Keratinocyte (primary cell): ENCODE data around the gene CRIM1. TPM values are rescaled to one million over a fixed set of nuclear protein-coding genes. Genes with fewer than 3 reads are reported as not detected.

ENCODE experiments used
- DNase-seq: peaks from one replicate; pipeline ENCODE4 v3.0.0-alpha.2; 2011; ENCODE audit warnings: low read depth, missing footprints, low spot score
- FAIRE-seq: peaks from 2 replicates; lab custom pipeline; 2011; peaks lifted over from hg19 to GRCh38; lab: Jason Lieb, UNC
- H2AFZ ChIP-seq: 2 replicates; pipeline ENCODE4 v1.6.0; 2012; ENCODE audit warnings: low read length, control low read depth, inconsistent platforms; ENCODE audit not compliant: control insufficient read depth
- H3K27ac ChIP-seq: 2 replicates; pipeline ENCODE4 v1.5.1; 2011; ENCODE audit warnings: low read length; ENCODE audit not compliant: control insufficient read depth, insufficient read depth
- H3K27me3 ChIP-seq: 3 replicates; pipeline ENCODE4 v1.6.0; 2011; ENCODE audit warnings: low read length; ENCODE audit not compliant: control insufficient read depth, insufficient read depth; ENCODE audit errors: extremely low read depth
- H3K36me3 ChIP-seq, 2 experiments: 2 replicates in 1 of 2; 3 replicates in 1 of 2; pipeline ENCODE4 v1.5.1; 2011; ENCODE audit warnings: low read length in 2 of 2, mild to moderate bottlenecking in 1 of 2; ENCODE audit not compliant: control insufficient read depth in 2 of 2, insufficient read depth in 2 of 2; ENCODE audit errors: extremely low read depth in 1 of 2
- H3K4me1 ChIP-seq: 3 replicates; pipeline ENCODE4 v1.5.1; 2011; ENCODE audit warnings: low read length; ENCODE audit not compliant: control insufficient read depth, insufficient read depth; ENCODE audit errors: extremely low read depth
- H3K4me2 ChIP-seq: 3 replicates; pipeline ENCODE4 v1.6.0; 2011; ENCODE audit warnings: low read depth, low read length; ENCODE audit not compliant: control insufficient read depth, insufficient read depth; ENCODE audit errors: extremely low read depth
- H3K4me3 ChIP-seq, 3 experiments: fragments of 200-600 bp in 1 of 3; sonication (generic) in 1 of 3; 2 replicates in 2 of 3; 3 replicates in 1 of 3; pipeline ENCODE4 v1.5.1; 2011 to 2016; ENCODE audit warnings: low read length in 3 of 3, mild to moderate bottlenecking in 3 of 3, control low read depth in 2 of 3, inconsistent platforms in 1 of 3, low read depth in 1 of 3, mixed read lengths in 1 of 3, mixed run types in 1 of 3, moderate library complexity in 1 of 3; ENCODE audit not compliant: control insufficient read depth in 2 of 3, insufficient read depth in 2 of 3; ENCODE audit errors: extremely low read depth in 1 of 3
- H3K79me2 ChIP-seq: 2 replicates; pipeline ENCODE4 v1.6.0; 2012; ENCODE audit warnings: low read length; ENCODE audit not compliant: control insufficient read depth, insufficient read depth
- H3K9ac ChIP-seq: 3 replicates; pipeline ENCODE4 v1.6.0; 2011; ENCODE audit warnings: low read length; ENCODE audit not compliant: control insufficient read depth, insufficient read depth; ENCODE audit errors: extremely low read depth
- H3K9me1 ChIP-seq: 3 replicates; pipeline ENCODE4 v1.6.0; 2011; ENCODE audit warnings: low read length; ENCODE audit not compliant: control insufficient read depth, insufficient read depth; ENCODE audit errors: extremely low read depth
- H3K9me3 ChIP-seq: 2 replicates; pipeline ENCODE4 v1.5.1; 2012; ENCODE audit warnings: low read depth, low read length; ENCODE audit not compliant: control insufficient read depth
- H4K20me1 ChIP-seq: 3 replicates; pipeline ENCODE4 v1.6.0; 2011; ENCODE audit warnings: low read length; ENCODE audit not compliant: control insufficient read depth, insufficient read depth; ENCODE audit errors: extremely low read depth
- CTCF ChIP-seq, 3 experiments: IDR thresholded peaks in 1 of 3; conservative IDR thresholded peaks in 1 of 3; optimal IDR thresholded peaks in 1 of 3; 2 replicates in 2 of 3; 3 replicates in 1 of 3; pipeline versions ENCODE3 to v1.5.1; 2011; ENCODE audit warnings: low read length in 3 of 3, mild to moderate bottlenecking in 3 of 3, moderate library complexity in 2 of 3, control low read depth in 1 of 3, inconsistent platforms in 1 of 3; ENCODE audit not compliant: insufficient read depth in 2 of 3; ENCODE audit errors: extremely low read depth in 1 of 3
- EZH2 ChIP-seq: IDR thresholded peaks from one replicate; pipeline ENCODE4 v1.6.1; 2012; ENCODE audit warnings: inconsistent platforms, mild to moderate bottlenecking, low read length, moderate library complexity
- dilution Hi-C: fragments of 300-500 bp; cut with MboI; formaldehyde crosslinking; loops from one replicate; pipeline ENCODE4 v1.7.0; 2020; ENCODE audit warnings: low sequenced_read_pairs; ENCODE audit not compliant: extremely low pct_ligation_motif_present
- polyA plus RNA-seq, 5 experiments: library from polyadenylated mRNA; depleted of rRNA in 3 of 5; stranded (reverse) in 3 of 5; stranded (forward) in 1 of 5; unstranded in 1 of 5; fragments of >200 nt; gene quantifications; 1 replicate in 1 of 5; 2 replicates in 3 of 5; 3 replicates in 1 of 5; pipeline versions ENCODE4 v1.2.1 to v1.2.3, GENCODE V29; 2011 to 2012; ENCODE audit warnings: missing spikeins in 2 of 5, low read depth in 1 of 5, low replicate concordance in 1 of 5

Gene CRIM1
- polyA plus RNA-seq, 1 donor (not counting 4 experiments of a cell fraction or from before 2014, with no cell fraction given): 98.3 TPM

DNA sequence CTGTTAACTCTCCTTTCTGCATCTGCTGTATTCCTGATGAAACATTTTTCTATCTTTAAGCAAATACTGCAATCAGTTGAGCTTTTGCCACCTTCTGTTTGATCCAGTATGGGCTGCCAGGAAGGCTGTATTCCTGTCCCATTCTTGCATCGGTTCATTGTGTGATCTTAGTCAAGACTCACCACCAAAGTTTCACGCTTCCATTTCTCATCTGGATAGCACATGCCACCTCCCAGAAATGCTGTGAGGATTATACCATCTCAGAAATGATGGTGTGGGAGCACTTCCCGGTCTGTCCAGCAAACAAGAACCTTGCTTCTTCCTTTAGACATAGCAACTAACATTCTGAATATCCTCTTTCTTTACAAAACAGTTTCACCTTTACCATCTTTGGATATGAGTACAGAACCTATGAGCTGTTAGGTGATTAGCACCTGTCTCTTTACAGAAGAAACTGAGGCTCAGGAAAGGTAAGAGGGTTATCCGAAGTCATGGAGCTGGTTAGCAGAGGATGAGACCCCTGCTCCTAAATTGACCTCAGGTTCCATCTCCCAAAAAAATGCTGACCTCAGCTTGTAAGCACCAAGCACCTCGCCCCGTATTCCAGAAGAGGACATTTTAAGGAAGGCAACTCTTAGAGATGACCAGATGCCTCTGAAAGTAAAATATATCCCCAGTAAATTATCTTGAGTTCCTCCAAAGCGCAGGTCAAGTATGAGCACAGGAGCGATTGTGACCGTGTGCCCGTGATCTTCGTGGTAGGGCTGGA, 185.6 kb downstream of the CRIM1 start:
- TF ChIP-seq EZH2 (no peak), CTCF (optimal IDR thresholded peaks at IDR 0.05 in 1 of 3, IDR thresholded peaks at IDR 0.05 in 1 of 3, conservative IDR thresholded peaks at IDR 0.05 in 1 of 3; ENCODE audit: extremely low read depth in 1 of 3, insufficient read depth in 2 of 3, low read length in 3 of 3) (no peak)

GRCh38 chr2:36541891-36542595, 186.5 kb downstream of the CRIM1 start:
- H2AFZ ChIP-seq: no peak overlapping the region
- peaks cover 50% of the 10 kb centered on the region in 2 experiments for H3K36me3 ChIP-seq
- no peak overlapping the region for H3K27ac ChIP-seq
- FAIRE-seq: no peak
- no peak overlapping the region for H3K9ac ChIP-seq
- H3K9me1 ChIP-seq: no peaks in the 10 kb centered on the region
- dilution Hi-C loops: no loop called here
- DNase-seq: no peak
- TF ChIP-seq CTCF (optimal IDR thresholded peaks at IDR 0.05 in 1 of 3, IDR thresholded peaks at IDR 0.05 in 1 of 3, conservative IDR thresholded peaks at IDR 0.05 in 1 of 3; ENCODE audit: extremely low read depth in 1 of 3, insufficient read depth in 2 of 3, low read length in 3 of 3): no peak
- no peak for TF ChIP-seq EZH2
- H4K20me1 ChIP-seq: no peaks in the 10 kb centered on the region
- H3K9me3 ChIP-seq: no peaks in the 10 kb centered on the region
- H3K79me2 ChIP-seq: no peaks in the 10 kb centered on the region
- no peaks in the 10 kb centered on the region for H3K27me3 ChIP-seq
- H3K4me1 ChIP-seq: no peaks in the 10 kb centered on the region
- no peak overlapping the region for H3K4me3 ChIP-seq
- H3K4me2 ChIP-seq: no peak overlapping the region

More for the DNA sequence above, 185.6 kb downstream of the CRIM1 start:
- Histone ChIP-seq H3K4me2 (no peak overlapping the region), H3K4me3 (no peak overlapping the region), H3K27ac (no peak overlapping the region), H3K36me3 (peaks cover 48 to 54% of the 10 kb centered on the region in 2 experiments), H3K4me1 (no peaks in the 10 kb centered on the region), H3K9me3 (no peaks in the 10 kb centered on the region), H3K27me3 (no peaks in the 10 kb centered on the region), H4K20me1 (no peaks in the 10 kb centered on the region), H3K79me2 (no peaks in the 10 kb centered on the region), H2AFZ (no peak overlapping the region), H3K9ac (no peak overlapping the region), H3K9me1 (no peaks in the 10 kb centered on the region)
- dilution Hi-C loops: no loop called here
- FAIRE-seq (no peak), DNase-seq (no peak)
